ENCODE measurements around the gene TNIK.

The TNIK gene

DNA sequence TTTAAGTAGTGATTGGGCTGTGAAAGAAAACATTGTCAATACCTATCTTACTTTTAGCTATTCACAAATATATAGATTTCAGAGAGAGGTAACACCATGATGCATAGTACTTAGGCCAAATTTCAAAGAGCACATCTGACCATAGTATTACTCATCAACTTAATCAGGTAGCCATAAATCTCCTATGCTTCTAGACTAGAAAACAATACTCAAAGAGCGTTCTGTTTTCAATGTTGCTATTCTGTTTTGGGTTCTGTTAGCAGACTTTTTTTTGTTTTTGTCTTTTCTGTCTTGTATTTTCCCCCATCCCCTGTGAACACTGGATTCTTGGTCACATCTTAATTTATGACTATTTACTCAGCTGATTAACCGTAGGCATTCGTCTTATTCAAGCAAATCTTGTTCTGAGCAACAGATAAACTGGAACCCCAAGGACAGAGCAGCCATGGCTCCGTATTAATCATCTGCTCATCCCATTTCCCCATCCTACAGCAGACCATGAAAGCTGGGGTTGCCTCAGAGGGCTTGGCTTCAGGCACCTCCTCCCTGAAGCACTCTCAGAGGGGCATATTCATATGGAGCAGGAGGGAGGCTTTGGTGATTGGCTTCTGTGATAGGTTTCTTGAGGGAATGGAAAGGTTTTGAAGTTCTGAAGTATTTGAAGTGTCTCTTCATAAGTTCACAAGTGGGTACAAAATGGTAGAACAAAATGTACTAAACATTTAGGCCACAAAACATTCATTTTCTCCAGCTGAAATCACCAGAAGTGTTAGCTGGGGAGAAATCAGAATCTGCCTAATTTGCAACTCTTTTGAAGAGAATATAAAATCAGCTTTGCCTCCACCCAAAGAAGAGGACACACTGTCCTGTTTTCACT is 105.3 kb downstream of the TNIK start:
- DNase-seq: no peak

DNA sequence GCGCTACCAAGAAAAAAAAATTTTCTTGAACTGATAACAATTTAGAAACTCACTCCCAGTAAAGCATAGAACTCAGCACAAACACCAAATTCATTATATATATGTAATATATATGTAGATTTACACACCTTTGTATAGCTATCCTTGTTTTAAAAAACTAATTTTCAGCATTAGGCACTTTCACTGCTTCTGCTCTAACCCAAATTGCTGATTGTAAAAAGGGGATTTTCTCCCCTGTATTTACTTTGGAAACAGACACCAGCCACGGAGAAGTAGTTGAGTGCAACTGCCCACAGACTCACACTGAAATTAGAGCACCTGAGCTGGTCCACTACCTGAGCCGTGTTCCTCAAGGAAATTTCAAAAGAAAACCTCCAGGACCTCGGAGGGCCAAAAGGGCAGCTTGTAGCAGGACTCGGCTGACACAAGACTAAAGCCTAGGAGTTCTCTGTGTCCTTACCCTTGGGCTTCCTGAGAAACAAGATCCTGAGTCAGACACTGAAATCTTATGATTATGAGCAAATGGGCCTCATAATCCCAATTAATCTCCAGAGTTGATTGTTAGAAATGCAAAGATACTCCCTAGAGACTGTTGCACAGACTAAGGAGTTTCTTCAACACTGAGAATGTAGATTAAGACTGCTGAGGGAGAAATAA is 106.0 kb downstream of the TNIK start:
- no peak for DNase-seq

DNA sequence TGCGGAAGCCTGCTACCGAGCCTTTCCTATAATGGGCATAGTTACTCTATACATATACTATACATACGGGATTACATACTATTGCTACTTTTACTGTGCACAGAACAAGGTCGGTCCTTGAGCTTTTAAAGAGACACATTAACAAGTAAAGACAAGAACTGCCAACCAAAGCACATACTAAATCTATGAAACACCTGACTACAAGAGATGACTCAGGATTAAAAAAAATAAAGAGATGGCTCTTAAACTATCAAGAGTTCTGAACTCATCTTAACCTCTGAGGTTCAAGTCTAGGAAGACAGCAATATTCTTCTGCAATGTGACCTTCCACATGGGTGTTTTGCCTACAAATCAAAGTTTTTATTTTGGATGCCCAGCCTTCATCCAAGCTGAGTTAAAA is 106.8 kb downstream of the TNIK start:
- DNase-seq: no peak

DNA sequence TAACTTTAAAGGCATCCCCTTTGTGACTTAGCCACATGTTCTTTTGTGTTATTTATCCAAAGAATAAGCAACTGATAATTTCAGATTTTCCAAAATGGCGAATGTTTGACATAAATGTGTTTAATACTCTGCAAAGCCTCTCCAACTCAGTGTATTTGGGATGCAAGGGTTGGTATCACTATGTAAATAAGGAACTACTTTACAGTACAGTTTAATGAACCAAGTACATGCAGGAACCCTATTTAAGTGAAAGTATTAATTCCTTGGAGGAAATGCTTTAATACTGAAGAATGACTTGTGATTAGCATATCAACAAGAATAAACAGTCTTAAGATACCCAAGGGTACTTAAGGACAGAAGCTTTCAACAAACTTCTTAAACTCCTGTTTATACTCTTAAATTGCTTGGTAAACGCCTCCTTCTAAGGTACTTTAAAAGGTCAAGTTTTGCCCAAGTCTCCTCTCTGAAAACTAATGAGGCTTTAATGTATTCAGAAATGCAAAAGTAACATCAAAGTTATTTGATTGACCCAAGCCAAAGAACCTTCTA is 107.7 kb downstream of the TNIK start:
- no peak for DNase-seq

DNA sequence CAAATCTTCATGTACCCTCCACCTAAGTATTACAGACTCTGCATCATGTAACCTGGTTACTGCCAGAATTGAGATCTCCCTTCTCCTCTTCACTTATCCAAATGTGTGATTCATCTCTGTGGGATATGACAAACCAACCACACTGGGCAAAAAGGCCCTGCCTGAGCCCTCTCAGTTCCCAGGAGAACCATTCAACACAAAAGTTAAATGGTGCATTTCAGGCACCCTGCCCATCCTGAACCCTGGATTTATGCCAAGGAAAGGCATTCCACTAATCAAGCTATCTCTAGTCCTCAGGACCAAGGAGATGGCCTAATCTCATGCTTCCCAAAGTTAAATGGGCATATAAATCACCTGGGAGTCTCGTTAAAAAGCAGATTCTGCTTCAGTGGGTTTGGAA is 108.5 kb downstream of the TNIK start:
- DNase-seq: no peak

DNA sequence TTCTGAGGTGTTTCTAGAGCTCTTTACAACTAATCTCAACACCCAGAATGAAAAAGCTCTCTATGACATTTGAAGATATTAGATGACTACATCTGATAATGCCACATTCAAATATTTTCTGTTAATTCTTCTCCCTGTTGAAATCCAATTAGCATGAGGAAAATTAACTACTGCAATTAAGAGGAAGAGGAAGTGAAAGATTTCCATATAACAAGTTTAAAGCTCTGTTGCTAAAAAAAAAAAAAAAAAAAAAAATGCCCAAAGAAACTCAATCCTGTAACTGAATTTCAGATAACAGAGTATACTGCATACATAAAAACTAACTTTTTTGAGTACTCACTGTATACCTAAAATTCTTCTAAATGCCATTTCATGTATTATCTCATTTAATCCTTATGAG is 109.8 kb downstream of the TNIK start:
- DNase-seq: no peak

DNA sequence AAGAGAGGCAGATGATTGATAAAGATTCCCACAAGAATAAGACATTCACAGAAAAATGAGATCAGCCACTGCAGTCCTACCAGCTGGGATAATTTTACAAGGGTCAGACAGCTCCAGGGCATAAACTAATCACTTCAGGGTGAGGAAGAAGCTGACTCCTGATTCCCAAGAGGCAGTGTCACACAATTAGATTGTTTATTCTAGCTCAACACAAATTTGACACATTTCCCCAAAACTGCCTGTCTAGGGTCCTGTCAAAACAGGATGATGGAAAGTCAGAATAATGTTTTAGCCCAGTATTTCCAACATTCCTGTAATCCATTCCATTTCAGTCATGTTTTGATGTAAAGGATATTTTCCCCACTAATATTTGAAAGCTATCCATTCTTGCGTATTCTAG is 110.8 kb downstream of the TNIK start:
- no peak for DNase-seq

DNA sequence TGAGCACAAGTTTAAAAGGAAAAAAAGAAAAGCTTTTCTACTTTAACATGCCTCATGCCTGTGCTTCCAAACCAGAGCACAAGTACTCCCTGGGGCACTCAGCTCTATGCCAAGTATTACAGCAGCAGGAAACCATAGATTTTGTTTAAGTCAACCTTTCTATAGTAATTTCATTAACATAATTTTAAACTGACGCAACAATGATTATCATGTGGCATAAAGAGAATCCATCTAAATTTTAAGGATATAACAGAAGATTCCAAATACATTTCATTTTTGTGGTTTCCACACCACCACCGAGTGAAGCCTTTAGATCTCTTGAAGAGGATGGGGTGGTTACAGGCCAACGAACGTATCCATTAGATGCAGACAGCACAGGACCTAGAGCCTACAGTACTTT is 112.1 kb downstream of the TNIK start:
- no peak for DNase-seq

DNA sequence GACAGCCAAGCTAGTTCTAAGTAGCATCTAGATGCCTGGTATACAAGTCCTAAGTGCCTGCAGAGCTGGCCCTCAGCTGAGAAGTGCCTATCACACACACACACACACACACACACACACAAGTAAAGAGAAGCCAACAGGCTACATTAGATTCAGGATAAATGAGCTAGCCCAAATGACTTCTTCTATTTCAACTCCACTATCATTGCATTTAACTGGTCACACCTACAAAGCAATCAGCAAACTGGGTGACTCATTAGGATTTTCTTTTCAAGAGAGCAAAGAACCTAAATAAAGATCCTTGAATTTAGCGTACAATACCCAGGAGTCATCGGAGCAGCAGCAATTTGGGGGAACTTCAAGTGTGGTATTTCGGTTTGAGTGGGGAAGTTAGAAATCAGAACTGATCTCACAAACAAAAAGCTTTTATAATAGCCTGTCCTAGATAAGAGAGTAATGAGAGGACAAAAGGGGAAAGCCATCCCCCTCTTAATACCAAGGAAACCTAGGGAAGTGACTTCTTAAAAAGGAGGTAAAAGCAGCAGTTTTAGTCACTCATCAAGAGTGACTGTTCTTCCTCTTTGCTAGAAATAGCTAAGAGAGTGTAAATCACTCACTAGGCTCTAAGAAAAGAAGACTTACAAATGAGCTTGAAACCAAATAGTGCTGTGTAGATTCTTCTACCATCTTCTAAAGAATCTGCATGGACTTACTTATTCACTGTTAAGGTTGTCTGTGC is 112.7 kb downstream of the TNIK start:
- DNase-seq: no peak

DNA sequence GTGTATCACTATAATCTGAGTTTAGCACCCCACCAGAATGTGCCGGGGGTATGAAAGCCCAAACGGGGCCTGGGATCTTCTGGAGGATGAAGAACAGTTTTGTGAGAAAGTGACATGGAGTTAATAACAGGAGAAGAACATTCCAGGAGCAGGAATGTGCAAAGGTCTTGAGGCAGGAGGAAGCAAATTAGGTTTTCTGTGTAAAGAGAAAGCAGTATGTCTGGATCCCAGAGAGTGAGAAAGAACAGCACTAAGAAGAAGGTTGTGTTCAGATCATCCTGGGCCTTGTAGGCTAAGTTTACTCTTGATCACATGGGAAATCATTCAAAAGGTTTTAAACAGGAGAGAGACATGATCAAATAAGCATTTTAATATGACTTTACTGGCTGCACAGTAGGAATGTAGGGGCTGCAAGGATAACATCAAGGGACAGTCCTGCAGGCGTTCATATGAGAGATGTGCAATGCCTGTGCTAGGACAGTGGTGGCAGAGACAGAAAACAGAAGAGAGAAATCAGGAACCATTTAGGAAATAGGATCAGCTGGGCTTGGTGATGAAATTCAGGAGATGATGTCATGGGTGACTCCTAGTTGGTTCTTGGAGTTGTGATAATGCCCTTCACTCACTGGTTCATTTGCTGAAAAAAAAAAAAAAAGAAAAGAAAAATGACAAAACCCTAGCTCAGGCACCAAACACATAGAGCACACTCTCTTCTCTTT is 113.5 kb downstream of the TNIK start:
- no peak for DNase-seq

DNA sequence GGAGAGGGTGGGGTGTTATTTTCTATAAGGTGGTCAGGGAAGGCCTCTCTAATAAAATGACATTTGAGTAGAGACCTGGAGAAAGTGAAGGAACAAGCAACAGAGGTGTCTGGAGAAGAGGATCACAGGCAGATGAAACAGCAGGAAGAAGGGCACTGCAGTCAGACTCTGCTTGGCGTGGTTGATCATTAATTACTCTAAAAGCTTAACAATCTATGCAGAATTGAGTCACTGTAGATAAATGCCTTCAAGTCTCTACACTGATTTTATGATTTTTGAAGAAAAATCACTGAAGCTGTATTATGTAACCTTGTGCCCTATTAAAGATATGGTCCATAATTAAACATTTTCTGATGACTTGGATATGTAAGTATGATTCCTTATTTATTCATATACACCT is 114.2 kb downstream of the TNIK start:
- no peak for DNase-seq

DNA sequence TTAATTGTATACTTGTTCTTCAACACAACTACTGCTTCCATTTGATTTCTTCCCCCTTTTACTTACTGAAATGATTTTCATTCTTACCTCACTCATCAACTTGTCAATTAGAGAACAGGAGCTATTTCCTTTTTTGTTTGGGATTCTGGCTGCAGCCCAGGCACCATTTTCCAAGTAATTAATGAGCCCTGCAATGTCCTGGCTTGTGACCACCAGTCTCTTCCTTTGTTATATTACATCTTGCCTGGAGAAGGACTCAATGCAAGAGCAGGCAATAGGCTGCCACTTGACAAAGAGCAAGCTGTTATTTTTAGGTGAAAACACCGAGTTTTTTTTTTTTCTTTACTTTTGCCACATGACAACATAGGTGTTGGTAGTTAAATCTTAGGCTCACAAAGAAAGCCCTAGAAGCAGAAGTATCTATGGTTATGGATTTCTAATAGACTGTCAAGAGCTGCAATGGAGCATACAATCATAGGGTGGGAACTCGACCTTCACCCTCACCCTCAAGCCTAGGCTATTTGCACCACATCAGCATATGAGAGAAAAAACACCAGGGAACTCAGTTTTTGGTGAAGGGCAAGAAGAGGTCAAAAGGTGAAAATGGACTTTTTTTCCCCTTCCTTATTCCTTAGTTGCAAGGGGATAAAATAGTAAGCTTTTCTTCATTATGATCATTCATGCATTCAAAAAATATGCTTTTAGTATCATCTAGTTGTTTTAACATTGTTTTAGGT is 114.9 kb downstream of the TNIK start:
- DNase-seq: no peak

DNA sequence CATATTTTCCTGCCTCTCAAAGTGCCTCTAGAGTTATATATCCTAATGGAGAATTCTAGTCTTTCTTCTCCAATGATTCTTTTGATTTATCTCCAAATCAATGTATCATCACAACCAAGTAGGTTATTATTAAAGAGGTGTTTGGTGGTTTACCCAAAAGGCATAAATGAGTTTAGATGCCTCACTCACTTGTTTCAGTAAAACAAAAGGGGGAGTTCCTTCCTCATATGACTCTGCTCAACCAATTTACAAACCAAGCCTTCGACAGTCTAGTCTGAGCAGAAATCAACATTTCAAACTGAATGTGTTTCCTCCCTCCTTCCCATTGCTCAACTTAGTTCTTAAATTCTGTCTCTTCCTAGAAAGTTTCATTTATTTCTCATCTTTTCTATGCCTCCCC is 116.5 kb downstream of the TNIK start:
- DNase-seq: no peak

DNA sequence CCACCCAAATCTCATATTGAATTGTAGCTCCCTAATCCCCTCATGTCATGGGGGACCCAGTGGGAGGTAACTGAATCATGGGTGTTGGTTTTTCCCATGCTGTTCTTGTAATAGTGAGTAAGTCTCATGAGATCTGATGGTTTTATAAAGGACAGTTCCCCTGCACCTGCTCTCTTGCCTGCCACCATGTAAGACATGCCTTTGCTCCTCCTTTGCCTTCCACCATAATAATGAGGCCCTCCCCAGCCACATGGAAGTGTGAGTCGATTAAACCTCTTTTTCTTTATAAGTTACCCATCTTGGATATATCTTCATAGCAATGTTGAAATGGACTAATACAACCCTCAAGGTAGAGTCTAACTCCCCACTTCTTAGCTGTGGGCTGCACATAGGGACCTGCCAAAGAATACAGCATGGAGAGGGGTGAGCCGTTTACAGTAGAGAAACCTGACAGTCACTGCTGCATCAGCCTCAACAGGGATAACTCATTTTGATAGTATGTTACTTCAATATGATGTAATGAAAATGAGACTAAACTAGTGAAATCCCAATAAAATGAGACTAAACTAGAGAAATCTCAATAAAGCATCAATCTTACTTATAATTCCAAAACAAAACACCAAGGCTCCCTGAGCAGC is 117.3 kb downstream of the TNIK start:
- DNase-seq: no peak

DNA sequence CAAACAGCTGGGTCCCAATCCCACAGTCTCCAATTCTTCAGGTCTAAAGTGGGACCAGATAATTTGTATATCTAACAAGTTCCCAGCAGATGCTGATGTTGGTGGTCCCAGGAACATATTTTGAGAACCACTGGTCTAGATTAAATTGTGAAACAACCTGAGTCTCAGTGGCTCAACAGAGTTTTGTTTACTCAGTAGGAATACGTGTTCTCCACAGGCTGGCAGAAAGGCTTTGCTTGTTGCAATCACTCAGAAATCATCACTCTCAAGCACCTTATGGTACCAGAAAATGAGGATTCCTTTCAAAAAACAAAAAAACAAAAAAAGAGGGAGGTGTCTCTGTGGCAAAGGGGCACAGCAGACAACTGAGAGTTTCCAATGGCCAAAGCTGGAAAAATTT is 118.0 kb downstream of the TNIK start:
- no peak for DNase-seq

DNA sequence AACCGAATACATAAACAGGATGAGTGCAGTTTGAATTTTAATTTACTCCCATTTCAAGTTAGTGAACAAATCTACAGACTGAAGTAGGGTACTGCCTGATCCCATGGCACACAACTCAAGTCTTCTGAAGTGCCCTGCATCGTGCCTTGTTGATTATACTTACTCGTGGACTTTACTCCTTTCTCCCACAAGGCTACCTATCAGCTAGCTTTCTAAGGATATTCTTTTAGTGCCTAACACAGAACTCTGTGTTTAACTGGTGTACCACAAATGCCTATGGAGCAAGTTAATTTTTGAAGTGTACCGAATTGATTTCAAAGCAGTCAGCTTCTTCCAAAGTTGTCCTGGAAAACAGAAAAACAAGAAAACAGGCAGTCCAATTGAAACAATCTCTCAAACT is 119.8 kb downstream of the TNIK start:
- no peak for DNase-seq

DNA sequence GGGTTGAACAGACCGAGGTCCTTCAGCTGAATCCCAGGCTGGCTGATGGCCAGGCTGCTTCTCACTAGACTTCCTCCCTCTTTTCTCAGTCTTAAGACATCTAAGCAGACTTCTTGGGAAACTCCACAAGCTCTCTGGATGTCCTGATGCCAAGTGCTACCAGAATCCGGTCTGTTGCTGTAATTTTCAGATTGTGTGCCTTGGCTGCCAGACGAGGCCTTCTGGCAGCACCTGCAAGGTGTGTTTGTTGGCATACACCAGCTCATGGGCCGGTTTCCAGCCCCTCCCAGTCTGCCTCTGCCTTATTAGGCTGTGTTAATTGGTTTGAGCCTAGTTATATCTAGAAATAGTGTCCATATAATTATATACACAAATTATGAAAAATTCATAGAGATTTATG is 120.6 kb downstream of the TNIK start:
- no peak for DNase-seq

DNA sequence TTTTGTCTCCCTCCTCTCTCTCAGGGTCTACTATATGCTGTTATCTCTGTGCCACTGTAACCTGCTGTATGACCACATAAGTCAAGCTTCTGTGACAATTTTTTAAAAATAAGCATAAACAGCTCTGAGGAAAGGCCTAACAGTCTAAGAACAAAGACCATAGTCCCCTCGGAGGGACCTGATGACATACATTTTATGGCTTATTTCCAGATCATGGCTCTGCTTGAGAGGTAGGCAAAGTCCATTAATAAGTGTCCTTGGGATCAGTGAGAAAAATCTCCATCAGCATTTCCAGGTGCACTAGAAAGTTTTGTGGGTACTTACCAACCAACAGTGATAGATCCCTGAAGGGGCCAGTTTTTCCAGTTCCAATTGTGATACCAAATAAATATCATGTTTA is 123.8 kb downstream of the TNIK start:
- DNase-seq: no peak

DNA sequence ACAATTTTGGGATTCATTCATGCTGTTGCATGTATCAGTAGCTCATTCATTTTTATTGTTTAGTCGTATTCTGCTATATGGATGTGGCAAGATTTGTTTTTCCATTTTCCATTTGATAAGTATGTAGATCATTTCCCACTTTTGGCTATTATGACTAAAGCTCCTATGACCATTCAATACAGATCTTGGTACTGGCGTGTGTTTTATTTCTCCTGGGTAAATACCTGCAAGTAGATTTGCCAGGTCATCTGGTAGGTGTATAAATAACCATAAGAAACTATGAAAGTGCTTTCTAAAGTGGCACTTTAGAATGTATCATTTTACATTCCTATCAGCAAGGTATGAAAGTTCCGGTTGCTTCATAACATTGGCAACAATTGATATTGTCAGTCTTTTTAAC is 124.6 kb downstream of the TNIK start:
- no peak for DNase-seq

DNA sequence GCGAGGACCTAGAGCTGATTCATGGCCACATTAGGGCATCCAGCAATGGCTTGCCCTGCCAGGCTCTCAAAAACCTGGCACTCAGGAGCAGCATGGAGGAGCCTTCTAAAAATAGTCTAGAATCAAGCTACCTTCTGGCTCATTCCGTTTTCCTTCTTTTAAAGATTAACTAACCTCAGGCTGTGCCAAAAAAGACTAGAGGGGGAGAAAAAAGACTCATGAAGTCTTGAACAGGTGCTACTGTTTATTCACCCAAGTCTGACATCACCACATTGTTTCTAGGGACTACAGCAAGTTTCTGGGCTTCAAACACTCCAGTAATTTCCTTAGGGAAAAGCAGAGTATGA is 125.8 kb downstream of the TNIK start:
- no peak for DNase-seq

DNA sequence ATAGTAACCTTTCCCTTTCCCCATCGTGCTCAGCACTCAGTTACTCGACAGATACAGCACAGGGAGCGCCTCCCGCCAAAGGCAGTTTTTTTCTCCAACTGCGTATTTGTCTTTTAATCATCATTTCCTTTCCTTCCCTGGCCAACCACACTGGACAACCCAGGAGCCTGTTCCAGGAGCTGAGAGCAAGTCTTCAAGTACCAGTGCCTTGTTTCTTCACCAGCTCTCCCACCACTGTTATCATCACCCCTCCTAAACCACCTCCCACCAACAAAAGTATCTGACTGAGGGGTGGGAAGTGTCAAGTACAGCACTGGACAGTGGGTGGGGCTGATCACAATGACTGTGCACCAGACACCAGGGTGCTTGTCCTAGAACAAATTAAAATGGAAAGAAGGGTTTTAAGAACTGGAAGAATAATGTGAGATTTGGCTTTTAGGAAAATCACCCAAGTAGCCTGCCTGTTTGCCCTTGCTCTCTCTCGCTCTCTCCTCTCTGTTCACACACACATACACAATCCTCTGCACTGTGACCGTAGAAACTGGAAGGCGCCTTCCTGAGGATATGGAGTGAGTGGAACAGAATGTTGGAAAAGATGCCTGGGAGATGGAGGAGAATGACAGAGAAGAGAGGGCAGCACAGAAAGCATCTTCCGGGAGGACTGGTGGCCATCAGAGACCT is 126.3 kb downstream of the TNIK start:
- no peak for DNase-seq

All from NCI-H1930 (cell line).